Hepatocyte (in vitro differentiated cells): Measurements from ENCODE around the gene ADAM8.

ENCODE experiments used
- EZH2 ChIP-seq: fragments of 200-600 bp; sonication (generic); IDR thresholded peaks from 2 replicates; pipeline ENCODE4 v1.6.1; 2016; ENCODE audit warnings: antibody characterized with exemption, mild to moderate bottlenecking, borderline replicate concordance
- EZH2phosphoT487 ChIP-seq: fragments of 200-600 bp; sonication (generic); IDR thresholded peaks from one replicate; pipeline ENCODE4 v1.6.1; 2018; ENCODE audit warnings: antibody characterized with exemption, mild to moderate bottlenecking, low read depth, moderate library complexity; ENCODE audit not compliant: unreplicated experiment, severe bottlenecking
- TF ChIP-seq, protein P1 (sequence below): fragments of 200-600 bp; sonication (generic); IDR thresholded peaks from 2 replicates; pipeline ENCODE4 v1.5.1; 2016; ENCODE audit warnings: antibody characterized with exemption, mild to moderate bottlenecking; ENCODE audit not compliant: poor library complexity

DNA sequence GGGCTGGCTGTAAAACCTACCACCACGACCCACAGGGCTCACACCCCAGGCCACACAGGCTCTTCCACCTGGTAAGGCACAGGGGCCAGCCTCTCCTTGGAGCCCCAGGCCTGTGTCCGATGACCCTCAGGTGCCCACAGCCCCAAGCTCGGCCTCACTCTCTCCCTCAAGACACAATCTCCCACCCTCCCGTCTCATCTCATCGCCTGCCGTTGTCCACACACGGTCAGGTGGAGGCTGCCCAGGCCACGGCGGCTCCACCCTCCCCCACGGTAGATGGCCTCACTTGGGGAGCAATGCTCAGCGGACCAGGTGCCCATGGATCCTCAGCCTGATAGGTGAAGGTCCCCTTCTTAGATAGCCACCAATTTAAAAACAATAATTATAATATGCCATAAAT, 55.3 kb downstream of the ADAM8 start:
- TF ChIP-seq, protein P1, sequence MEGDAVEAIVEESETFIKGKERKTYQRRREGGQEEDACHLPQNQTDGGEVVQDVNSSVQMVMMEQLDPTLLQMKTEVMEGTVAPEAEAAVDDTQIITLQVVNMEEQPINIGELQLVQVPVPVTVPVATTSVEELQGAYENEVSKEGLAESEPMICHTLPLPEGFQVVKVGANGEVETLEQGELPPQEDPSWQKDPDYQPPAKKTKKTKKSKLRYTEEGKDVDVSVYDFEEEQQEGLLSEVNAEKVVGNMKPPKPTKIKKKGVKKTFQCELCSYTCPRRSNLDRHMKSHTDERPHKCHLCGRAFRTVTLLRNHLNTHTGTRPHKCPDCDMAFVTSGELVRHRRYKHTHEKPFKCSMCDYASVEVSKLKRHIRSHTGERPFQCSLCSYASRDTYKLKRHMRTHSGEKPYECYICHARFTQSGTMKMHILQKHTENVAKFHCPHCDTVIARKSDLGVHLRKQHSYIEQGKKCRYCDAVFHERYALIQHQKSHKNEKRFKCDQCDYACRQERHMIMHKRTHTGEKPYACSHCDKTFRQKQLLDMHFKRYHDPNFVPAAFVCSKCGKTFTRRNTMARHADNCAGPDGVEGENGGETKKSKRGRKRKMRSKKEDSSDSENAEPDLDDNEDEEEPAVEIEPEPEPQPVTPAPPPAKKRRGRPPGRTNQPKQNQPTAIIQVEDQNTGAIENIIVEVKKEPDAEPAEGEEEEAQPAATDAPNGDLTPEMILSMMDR = no peak
- TF ChIP-seq EZH2 = no peak
- TF ChIP-seq EZH2phosphoT487 = no peak
